HG03135 (cell line): Measurements from ENCODE around the gene SUZ12.
"Not testable (repeated sequence)": the region's sequence is repeated elsewhere in the genome, so short reads cannot be mapped to it uniquely, and the experiment has no call there.

Experiments used
- ATAC-seq: cut with Tn5 transposase; IDR thresholded peaks from one replicate; pipeline ENCODE4 v1.9.1; 2021; ENCODE audit warnings: mild to moderate bottlenecking, moderate library complexity; ENCODE audit not compliant: unreplicated experiment

The SUZ12 gene

GRCh38 chr17:31942396-31942795, 5.6 kb downstream of the SUZ12 start:
- not testable (repeated sequence) for ATAC-seq

GRCh38 chr17:31951953-31952352, 15.1 kb downstream of the SUZ12 start:
- ATAC-seq = not testable (repeated sequence)

GRCh38 chr17:31964131-31964530, 27.3 kb downstream of the SUZ12 start:
- not testable (repeated sequence) for ATAC-seq

- ATAC-seq = no peak
Observed at GRCh38 chr17:31967648-31968047, 30.8 kb downstream of the SUZ12 start.

GRCh38 chr17:31970416-31970815, 33.6 kb downstream of the SUZ12 start:
- not testable (repeated sequence) for ATAC-seq

- ATAC-seq = not testable (repeated sequence)
Observed at GRCh38 chr17:31974269-31975071, 37.7 kb downstream of the SUZ12 start.

GRCh38 chr17:31975391-31975790, 38.6 kb downstream of the SUZ12 start:
- not testable (repeated sequence) for ATAC-seq

- not testable (repeated sequence) for ATAC-seq
Observed at GRCh38 chr17:31991821-31992220, 55.0 kb downstream of the SUZ12 start.

- ATAC-seq = no peak
Observed at GRCh38 chr17:31997005-31997404, 60.2 kb downstream of the SUZ12 start.

- ATAC-seq = peak; percentile 71
Observed at GRCh38 chr17:32006957-32007462, 70.2 kb downstream of the SUZ12 start, which contains the start of gene LRRC37B. TSS of gene LRRC37B (plus strand) at chr17:32007383. CDS start at chr17:32021393, 14,010 bp downstream.

GRCh38 chr17:32007463-32008298, 70.9 kb downstream of the SUZ12 start:
- peak; percentile 41 for ATAC-seq

GRCh38 chr17:32009262-32009542, 72.4 kb downstream of the SUZ12 start:
- ATAC-seq = no peak

- no peak for ATAC-seq
Observed at GRCh38 chr17:32010114-32010513, 73.3 kb downstream of the SUZ12 start.

GRCh38 chr17:32015245-32016013, 78.6 kb downstream of the SUZ12 start:
- ATAC-seq = no peak

- ATAC-seq = no peak
Observed at GRCh38 chr17:32016231-32016630, 79.4 kb downstream of the SUZ12 start.

GRCh38 chr17:32019228-32019627, 82.4 kb downstream of the SUZ12 start:
- no peak for ATAC-seq

GRCh38 chr17:32020943-32021614, 84.3 kb downstream of the SUZ12 start:
- ATAC-seq = no peak

GRCh38 chr17:32021615-32021955, 84.8 kb downstream of the SUZ12 start:
- no peak for ATAC-seq

GRCh38 chr17:32022554-32022953, 85.7 kb downstream of the SUZ12 start:
- not testable (repeated sequence) for ATAC-seq

- ATAC-seq = not testable (repeated sequence)
Observed at GRCh38 chr17:32027271-32027670, 90.5 kb downstream of the SUZ12 start.

- no peak for ATAC-seq
Observed at GRCh38 chr17:32033223-32033622, 96.4 kb downstream of the SUZ12 start.
